Adipose tissue (tissue), 3 donors: ENCODE measurements around the gene CROCC2. TPM values are rescaled to one million over a fixed set of nuclear protein-coding genes. Genes with fewer than 3 reads are reported as not detected.

Experiments used
- H3K27ac ChIP-seq: one replicate; pipeline ENCODE4 v1.5.1; 2013; ENCODE audit warnings: low read depth, low read length
- WGBS, 3 donors: extraction: QIAGEN DNeasy Blood & Tissue Kit; methylation state at CpG; one replicate each; pipeline ENCODE4 v1.1.7; 2013; 5-methylcytosine and 5-hydroxymethylcytosine counted together
- polyA plus RNA-seq, 3 donors: library from polyadenylated mRNA; stranded (reverse); fragments of 200-250 nt; gene quantifications; one replicate each; pipeline ENCODE4 v1.2.3, GENCODE V29; 2013
- donor health status: healthy with polysubstance abuse.
- donor health status: Bipolar disorder and iron deficiency.
- donor health status: healthy.

Gene CROCC2
- polyA plus RNA-seq, 3 donors: 0.01 to 1.3 (median 0.02) TPM

DNA sequence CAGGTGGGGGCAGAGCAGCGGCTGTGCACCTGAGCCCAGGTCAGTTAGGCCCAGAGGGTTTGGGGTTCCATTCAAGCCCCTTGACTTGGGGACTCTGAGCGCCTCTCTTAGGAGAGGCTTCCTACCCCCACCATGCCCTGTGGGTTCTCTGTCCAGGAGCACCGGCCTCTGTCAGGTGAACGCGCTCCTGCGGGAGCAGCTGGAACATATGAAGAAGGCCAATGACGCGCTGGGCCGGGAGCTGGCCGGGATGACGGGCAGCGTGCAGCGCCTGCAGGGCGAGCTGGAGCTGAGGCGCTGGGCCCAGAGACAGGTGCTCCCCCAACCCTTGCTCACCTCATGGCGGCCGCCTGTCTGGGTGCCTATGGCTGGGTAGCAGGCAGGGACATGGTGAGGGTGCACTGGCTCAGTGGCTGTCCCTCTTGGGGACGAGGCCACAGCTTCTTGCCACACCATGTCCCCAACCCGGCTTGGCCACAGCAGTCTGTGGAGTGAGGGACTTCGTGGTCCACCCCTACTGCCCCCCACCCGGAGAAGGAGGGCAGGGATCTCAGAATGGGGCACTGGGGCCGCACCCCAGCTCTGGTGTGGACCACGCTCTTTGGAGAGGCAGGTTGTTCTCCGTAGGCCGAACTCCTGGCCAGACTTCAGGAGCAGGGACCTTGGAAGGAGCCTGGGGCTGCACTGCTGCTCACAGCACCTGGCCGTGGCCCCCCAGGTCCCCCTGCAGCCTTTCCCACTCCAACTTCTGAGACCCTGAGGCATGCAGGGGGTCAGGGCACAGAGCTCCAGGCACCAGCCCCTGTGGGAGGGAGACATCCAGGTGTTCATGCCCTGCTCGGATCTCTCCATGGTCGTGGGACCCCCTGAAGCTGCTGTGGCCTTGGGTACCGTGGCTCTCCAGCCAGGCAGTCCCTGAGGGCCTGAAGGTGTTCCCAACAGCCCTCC is 19.7 kb downstream of the CROCC2 start:
- H3K27ac ChIP-seq: no peak overlapping the region
- WGBS, 3 donors: 90 to 94% (median 94%) methylated on average over 29 of the region's 29 CpGs

- H3K27ac ChIP-seq: no peak overlapping the region
- 46 to 67% (median 65%) methylated on average over 38 of the region's 38 CpGs for WGBS, 3 donors
Measured at GRCh38 chr2:240926516-240927389, 20.6 kb downstream of the CROCC2 start.

DNA sequence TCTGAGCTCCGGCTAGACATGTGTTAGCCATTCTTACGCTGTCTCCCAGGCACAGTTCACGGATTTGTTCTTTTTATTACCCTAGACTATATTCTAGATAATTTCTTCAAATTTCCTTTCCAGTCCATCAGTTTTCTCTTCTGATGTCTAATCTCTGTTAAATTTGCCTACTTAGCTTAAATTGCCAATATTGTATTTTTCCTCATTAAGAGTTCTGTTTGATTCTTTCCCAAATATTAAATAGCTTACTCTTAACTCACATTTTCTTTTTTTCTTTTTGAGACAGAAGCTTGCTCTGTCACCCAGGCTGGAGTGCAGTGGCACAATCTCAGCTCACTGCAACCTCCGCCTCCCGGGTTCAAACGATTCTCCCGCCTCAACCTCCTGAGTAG is 21.2 kb downstream of the CROCC2 start:
- WGBS, 3 donors: 90 to 96% (median 94%) methylated on average over 7 of the region's 7 CpGs
- H3K27ac ChIP-seq: no peak overlapping the region

DNA sequence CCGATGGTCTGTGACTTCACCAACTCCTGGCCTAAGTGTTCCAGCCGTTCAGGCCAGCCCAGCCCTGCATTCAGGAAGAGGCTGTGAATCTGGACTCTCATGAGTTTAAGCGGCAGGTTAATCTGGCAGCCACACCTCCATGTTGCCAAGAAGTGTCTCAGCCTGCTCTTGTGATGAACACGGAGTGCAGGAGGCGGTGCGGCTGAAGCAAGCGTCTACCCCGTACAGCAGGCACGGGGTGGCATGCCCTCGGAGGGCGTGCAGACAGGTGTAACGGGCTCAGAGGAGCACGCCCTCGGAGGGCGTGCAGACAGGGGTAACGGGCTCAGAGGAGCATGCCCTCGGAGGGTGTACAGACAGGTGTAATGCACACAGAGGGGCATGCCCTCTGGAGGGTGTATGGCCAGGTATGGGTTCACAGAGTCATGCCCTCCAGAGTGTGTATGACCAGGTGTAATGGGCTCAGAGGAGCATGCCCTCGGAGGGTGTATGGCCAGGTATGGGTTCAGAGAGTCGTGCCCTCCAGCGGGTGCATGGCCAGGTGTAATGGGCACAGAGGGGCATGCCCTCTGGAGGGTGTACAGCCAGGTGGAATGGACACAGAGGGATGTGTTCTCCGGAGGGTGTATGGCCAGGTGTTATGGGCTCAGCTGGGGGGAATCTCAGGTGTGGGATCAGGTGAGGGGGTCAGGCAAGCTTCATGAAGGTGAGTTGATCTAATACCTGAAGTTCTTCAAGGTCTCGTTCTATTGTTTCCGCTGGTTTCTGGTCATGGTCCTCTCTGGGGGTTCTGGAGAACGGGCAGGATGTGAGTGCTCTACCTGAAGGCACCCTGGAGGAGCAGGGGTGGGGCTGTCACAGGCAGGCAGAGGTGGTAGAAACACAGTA is 22.6 kb downstream of the CROCC2 start:
- WGBS, 3 donors: 90 to 94% (median 93%) methylated on average over 24 of the region's 24 CpGs

DNA sequence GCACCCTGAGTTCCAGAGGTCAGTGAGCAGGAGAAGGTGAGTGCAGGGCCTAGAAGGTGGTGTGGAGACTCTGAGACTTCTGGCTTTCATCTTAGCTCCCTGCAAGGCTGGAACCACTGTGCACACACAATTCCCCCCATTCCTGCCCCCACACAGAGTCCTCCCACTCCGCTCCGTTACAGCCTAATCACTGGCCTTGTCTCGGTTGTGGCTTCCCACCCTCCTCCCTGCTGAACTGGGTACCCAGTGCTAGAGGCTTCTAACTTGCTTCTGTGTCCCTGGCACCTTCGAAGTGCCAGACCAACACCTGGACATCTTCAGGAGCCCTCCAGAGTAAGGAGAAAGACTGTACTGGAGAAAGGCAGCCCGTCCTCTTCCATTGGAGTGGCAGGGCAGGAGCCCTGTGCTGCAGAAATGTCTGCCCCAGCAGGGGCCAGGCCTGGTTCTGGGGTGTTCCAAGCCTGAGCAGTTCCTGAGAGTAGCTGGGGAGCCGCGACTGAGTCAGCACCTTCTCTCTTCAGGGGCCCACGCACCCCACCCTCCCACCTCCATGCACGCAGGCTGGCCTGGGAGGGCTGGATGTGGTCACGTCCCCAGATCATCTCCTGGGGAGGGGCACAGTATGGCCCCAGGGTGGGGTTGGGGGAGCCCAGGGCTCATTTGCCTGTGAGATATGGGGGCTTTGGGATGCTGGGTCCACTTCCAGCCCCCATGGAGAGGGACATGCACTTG is 23.4 kb downstream of the CROCC2 start:
- WGBS, 3 donors: 75 to 88% (median 84%) methylated on average over 9 to 10 of the region's 10 CpGs
- H3K27ac ChIP-seq: no peak overlapping the region

More for the DNA sequence above, 22.6 kb downstream of the CROCC2 start:
- no peak overlapping the region for H3K27ac ChIP-seq

- no peak overlapping the region for H3K27ac ChIP-seq
- 91 to 94% (median 94%) methylated on average over 8 to 12 of the region's 12 CpGs for WGBS, 3 donors
Measured at GRCh38 chr2:240930096-240930630, 24.0 kb downstream of the CROCC2 start.

DNA sequence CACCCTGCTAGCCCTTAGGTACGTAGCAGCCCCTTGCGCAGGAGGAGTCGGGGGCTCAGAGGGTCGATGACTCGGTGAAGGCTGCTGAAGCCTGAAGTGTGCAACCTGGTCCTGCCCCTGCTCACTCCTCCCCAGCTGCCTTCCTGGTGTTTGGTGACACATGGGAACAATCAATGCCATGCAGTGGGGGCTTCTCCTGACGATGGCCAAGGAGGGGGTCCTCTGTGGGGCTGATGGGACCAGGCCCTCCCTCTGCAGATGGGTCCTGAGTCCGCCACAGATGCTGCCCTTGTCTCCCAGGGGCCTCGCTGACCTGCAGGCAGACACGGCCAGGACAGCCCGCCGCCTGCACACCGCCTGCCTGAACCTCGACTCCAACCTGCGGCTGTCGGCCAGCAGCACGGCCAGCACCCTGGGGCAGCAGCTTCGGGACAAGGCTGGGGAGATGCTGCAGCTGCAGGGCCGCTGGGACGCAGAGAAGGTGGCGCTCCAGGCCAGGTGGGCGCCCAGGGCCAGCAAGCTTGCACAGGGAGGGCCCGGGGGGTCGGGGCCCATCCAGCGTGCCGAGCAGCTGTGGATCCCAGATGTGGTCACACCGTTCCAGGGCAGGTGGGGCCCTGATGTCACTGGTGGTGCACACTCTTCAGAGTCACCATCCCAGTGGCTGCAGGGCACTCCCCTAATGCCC is 24.6 kb downstream of the CROCC2 start:
- H3K27ac ChIP-seq: no peak overlapping the region
- WGBS, 3 donors: 83 to 89% (median 89%) methylated on average over 26 of the region's 26 CpGs

GRCh38 chr2:240931319-240931949 is 25.3 kb downstream of the CROCC2 start:
- WGBS, 3 donors: 80 to 85% (median 84%) methylated on average over 11 of the region's 11 CpGs
- H3K27ac ChIP-seq: no peak overlapping the region

GRCh38 chr2:240932001-240932723 is 26.0 kb downstream of the CROCC2 start:
- 90 to 95% (median 91%) methylated on average over 18 to 21 of the region's 21 CpGs for WGBS, 3 donors
- H3K27ac ChIP-seq: no peak overlapping the region

DNA sequence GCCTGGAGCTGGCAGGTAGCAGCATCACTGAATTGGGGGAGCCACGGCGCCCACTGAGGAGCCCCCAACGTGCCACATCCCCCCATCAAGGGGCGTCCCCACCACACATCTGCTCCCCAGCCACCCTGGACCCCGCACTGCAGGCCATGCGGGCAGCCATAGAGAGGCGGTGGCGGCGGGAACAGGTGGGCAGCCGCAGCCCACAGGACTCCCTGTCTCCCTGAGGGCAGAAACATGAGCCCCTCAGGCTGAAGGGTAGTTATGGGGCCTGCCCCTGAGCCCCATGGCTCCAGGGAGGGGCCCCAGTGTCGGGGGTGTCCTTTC is 26.6 kb downstream of the CROCC2 start:
- no peak overlapping the region for H3K27ac ChIP-seq
- 87 to 91% (median 90%) methylated on average over 10 to 11 of the region's 11 CpGs for WGBS, 3 donors

- WGBS, 3 donors: 75 to 90% (median 84%) methylated on average over 29 to 30 of the region's 30 CpGs
- no peak overlapping the region for H3K27ac ChIP-seq
Measured at GRCh38 chr2:240933048-240933965, 27.2 kb downstream of the CROCC2 start.

- 70 to 79% (median 73%) methylated on average over 21 to 23 of the region's 23 CpGs for WGBS, 3 donors
- no peak overlapping the region for H3K27ac ChIP-seq
Measured at GRCh38 chr2:240933966-240934700, 28.0 kb downstream of the CROCC2 start.

DNA sequence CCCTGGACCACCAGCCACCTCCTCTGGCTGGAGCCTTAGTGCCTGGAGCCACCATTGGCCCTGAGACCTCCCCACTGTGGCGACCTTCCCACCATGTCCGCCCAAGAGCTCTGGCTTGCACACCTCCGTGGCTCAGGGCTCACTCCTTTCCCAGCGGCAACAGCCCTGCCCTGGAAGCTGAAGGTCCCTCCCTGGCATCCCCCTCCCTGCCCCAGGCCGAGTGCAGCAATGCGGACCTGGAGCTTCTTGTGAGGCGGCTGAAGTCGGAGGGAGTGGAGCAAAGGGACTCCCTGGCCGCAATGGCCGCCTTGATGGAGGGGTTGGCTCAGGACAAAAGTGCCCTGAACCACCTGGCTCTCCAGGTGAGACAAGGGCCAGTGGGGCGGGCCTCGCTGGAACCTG is 28.6 kb downstream of the CROCC2 start:
- no peak overlapping the region for H3K27ac ChIP-seq
- WGBS, 3 donors: 91 to 95% (median 91%) methylated on average over 12 of the region's 12 CpGs

DNA sequence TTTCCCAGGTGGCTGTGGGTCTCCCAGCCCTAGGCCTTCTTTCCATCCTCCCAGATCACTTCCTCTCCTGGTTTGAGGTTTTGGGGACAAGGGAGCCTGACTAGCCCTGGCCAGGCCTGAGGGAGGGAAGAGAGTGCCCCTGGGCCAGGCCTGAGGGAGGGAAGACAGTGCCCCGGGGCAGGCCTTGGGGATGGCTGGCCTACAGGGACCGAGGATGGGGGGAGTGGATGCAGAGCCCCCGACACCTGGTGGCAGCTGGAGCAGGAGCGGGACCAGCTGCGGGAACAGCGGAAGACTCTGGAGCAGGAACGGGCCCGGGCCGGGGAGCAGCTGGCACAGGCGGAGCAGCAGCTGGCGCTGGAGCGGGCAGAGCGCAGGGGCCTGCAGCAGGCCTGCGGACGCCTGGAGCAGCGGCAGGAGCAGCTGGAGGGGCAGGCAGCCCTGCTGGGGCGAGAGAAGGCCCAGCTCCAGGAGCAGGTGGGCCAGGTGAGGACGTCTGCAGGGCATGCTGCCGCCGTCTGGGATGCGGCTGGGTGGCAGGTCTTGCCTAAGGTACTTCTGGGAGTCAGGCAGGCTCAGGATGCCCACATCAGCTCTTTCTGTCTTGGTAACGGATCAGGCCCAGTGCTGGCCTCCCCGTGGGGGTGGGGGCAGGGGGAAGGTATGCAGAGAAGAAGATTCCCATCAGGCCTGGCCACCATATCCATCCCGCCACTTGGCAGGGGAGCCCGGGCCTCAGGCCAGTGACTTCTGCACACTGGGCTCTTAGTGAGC is 29.2 kb downstream of the CROCC2 start:
- WGBS, 3 donors: 86 to 91% (median 90%) methylated on average over 25 of the region's 25 CpGs
- no peak overlapping the region for H3K27ac ChIP-seq
